MM.1S (cell line): Measurements from ENCODE around the gene ACAD11.
A peak's percentile ranks its signal among the peaks of the same experiment; 100 is the strongest.

Experiments
- DNase-seq: peaks from one replicate; pipeline ENCODE4 v3.0.0-alpha.2; 2015
- H2AFZ ChIP-seq: fragments of 300-600 bp; sonication (generic); 2 replicates; pipeline ENCODE4 v1.6.0; 2016; ENCODE audit warnings: antibody characterized with exemption, low read length
- H3F3A ChIP-seq: fragments of 300-600 bp; sonication (generic); 2 replicates; pipeline ENCODE4 v1.6.1; 2016; ENCODE audit warnings: mild to moderate bottlenecking, antibody characterized with exemption, low read length, moderate library complexity, mixed read lengths; ENCODE audit not compliant: insufficient read depth
- H3K27ac ChIP-seq: fragments of 300-600 bp; sonication (generic); 2 replicates; pipeline ENCODE4 v1.5.1; 2016; ENCODE audit warnings: mild to moderate bottlenecking, low read length
- H3K27me3 ChIP-seq: fragments of 300-600 bp; sonication (generic); replicated peaks from 2 replicates; pipeline ENCODE4 v1.6.0; 2016; ENCODE audit warnings: low read length; ENCODE audit not compliant: insufficient read depth
- H3K36me3 ChIP-seq: fragments of 300-600 bp; sonication (generic); replicated peaks from 2 replicates; pipeline ENCODE4 v1.6.1; 2016; ENCODE audit warnings: mild to moderate bottlenecking, low read length, mixed read lengths; ENCODE audit not compliant: insufficient read depth
- H3K4me1 ChIP-seq: fragments of 300-600 bp; sonication (generic); 2 replicates; pipeline ENCODE4 v1.6.1; 2016; ENCODE audit warnings: low read length, mixed read lengths
- H3K4me2 ChIP-seq: fragments of 300-600 bp; sonication (generic); 2 replicates; pipeline ENCODE4 v1.6.0; 2016; ENCODE audit warnings: low read depth, low read length
- H3K4me3 ChIP-seq: fragments of 300-600 bp; sonication (generic); 2 replicates; pipeline ENCODE4 v1.5.1; 2016; ENCODE audit warnings: low read length, mixed read lengths
- H3K79me2 ChIP-seq: fragments of 300-600 bp; sonication (generic); 2 replicates; pipeline ENCODE4 v1.6.1; 2016; ENCODE audit warnings: mixed run types, low read length, mixed read lengths
- H3K9ac ChIP-seq: fragments of 300-600 bp; sonication (generic); 2 replicates; pipeline ENCODE4 v1.6.1; 2016; ENCODE audit warnings: low read length, mixed read lengths
- H3K9me2 ChIP-seq: fragments of 300-600 bp; sonication (generic); replicated peaks from 2 replicates; pipeline ENCODE4 v1.6.1; 2016; ENCODE audit warnings: mild to moderate bottlenecking, low read length, mixed read lengths; ENCODE audit not compliant: insufficient read depth
- H3K9me3 ChIP-seq: fragments of 300-600 bp; sonication (generic); replicated peaks from 2 replicates; pipeline ENCODE4 v1.6.1; 2016; ENCODE audit warnings: mild to moderate bottlenecking, low read length, mixed read lengths; ENCODE audit not compliant: insufficient read depth
- H4K20me1 ChIP-seq: fragments of 300-600 bp; sonication (generic); 2 replicates; pipeline ENCODE4 v1.6.1; 2016; ENCODE audit warnings: mild to moderate bottlenecking, low read length, moderate library complexity, mixed read lengths; ENCODE audit not compliant: insufficient read depth
- EZH2 ChIP-seq: fragments of 300-600 bp; sonication (generic); optimal IDR thresholded peaks from 2 replicates; pipeline ENCODE3; 2017; ENCODE audit warnings: low read depth, mild to moderate bottlenecking, antibody characterized with exemption, low read length, mixed read lengths
- EZH2phosphoT487 ChIP-seq: fragments of 300-600 bp; sonication (generic); IDR thresholded peaks from 2 replicates; pipeline ENCODE4 v1.6.1; 2018; ENCODE audit warnings: antibody characterized with exemption, low read length
- TF ChIP-seq, protein P1 (sequence below): fragments of 300-600 bp; sonication (generic); IDR thresholded peaks from 2 replicates; pipeline ENCODE4 v1.5.1; 2016; ENCODE audit warnings: antibody characterized with exemption, low read length, mixed read lengths

The ACAD11 gene

DNA sequence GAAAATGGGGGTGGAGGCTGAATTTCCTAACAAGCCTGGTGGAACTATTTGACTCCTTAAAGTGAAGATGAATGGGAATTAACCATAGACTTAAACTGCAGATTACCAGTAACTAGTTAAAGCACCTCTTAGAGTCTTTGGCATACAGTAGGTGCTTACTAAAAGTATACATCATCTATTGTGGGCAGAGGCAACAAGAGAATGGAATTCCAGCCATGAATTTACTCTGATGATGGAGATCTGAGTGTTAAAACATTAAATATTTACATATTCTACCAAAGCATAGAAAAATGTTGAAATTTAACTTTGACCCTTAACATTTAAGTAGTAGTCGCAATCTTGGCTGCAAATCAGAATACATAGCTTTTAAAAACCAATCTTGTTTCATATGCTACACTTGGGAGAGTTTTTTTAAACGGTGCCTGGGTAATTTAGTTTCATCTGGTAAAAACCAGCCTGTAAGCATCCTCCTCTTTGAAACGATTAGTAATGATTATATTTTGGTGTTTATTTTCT is 5.7 kb upstream of the ACAD11 start:
- Histone ChIP-seq H2AFZ (no peak overlapping the region), H3K79me2 (peaks cover 80% of the 10 kb centered on the region), H3K9me3 (no peaks in the 10 kb centered on the region), H3K36me3 (peaks cover 3% of the 10 kb centered on the region; the same call in 1 of the 2 replicates), H3K9ac (no peak overlapping the region), H3F3A (no peaks in the 10 kb centered on the region), H4K20me1 (no peaks in the 10 kb centered on the region), H3K4me3 (no peak overlapping the region), H3K27me3 (no peaks in the 10 kb centered on the region), H3K9me2 (no peaks in the 10 kb centered on the region), H3K27ac (no peak overlapping the region), H3K4me2 (no peak overlapping the region), H3K4me1 (no peaks in the 10 kb centered on the region)
- DNase-seq, result no peak
- TF ChIP-seq EZH2 (no peak), EZH2phosphoT487 (no peak)
- TF ChIP-seq, protein P1, sequence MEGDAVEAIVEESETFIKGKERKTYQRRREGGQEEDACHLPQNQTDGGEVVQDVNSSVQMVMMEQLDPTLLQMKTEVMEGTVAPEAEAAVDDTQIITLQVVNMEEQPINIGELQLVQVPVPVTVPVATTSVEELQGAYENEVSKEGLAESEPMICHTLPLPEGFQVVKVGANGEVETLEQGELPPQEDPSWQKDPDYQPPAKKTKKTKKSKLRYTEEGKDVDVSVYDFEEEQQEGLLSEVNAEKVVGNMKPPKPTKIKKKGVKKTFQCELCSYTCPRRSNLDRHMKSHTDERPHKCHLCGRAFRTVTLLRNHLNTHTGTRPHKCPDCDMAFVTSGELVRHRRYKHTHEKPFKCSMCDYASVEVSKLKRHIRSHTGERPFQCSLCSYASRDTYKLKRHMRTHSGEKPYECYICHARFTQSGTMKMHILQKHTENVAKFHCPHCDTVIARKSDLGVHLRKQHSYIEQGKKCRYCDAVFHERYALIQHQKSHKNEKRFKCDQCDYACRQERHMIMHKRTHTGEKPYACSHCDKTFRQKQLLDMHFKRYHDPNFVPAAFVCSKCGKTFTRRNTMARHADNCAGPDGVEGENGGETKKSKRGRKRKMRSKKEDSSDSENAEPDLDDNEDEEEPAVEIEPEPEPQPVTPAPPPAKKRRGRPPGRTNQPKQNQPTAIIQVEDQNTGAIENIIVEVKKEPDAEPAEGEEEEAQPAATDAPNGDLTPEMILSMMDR, result no peak

DNA sequence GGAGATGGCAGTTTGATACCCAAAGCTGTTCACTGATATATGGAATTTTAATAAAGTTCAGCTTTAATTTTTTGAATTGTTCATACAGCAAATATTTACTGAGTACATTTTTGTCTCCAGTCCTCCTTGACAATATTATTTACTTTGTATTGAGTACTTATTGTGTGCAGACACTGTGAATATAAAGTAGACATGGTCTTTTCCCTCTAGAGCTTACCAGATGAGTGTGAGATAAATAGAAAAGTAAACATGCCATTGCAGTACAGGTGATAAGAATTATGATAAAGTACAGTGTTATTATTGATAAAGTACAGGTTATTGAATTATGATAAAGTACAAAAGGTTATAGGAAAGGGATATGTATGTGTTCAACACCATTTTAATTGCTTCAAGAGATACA is 2.6 kb upstream of the ACAD11 start:
- Histone ChIP-seq H3K36me3 (0 out of 2 replicates have a peak, but pooled peaks cover 3% of the 10 kb centered on the region), H3K79me2 (peaks cover 75% of the 10 kb centered on the region), H3K27ac (no peak overlapping the region), H4K20me1 (no peaks in the 10 kb centered on the region), H3F3A (0 out of 2 replicates have a peak, but pooled peaks cover 2% of the 10 kb centered on the region), H3K27me3 (no peaks in the 10 kb centered on the region), H3K4me3 (no peak overlapping the region), H3K4me1 (peaks cover 6% of the 10 kb centered on the region; the same call in 1 of the 2 replicates), H3K9me2 (no peaks in the 10 kb centered on the region), H2AFZ (no peak overlapping the region), H3K9ac (no peak overlapping the region), H3K4me2 (peak overlapping the region; percentile 76), H3K9me3 (no peaks in the 10 kb centered on the region)
- DNase-seq, result no peak
- TF ChIP-seq EZH2 (no peak), EZH2phosphoT487 (no peak)
- TF ChIP-seq, protein P1, result no peak

DNA sequence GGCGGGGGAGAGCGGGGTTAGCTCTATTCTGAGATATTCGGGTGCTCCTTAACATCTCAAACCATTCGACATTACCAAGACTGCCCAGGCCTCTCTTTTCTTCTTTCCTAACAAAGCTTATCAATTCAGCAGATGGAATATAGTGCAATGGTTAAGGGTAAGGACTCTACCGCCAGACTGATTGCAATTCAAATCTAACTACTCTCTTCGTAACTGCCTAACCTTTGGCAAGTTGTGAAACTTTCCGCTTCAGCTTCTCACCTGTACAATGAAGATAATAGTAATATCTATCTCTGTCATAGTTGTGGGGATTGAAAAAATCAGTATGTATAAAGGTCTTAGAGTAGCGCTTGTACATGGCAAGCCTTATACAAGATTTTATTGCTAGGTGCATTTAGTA is 1.5 kb upstream of the ACAD11 start:
- no peaks in the 10 kb centered on the region for H3K9me2 ChIP-seq
- DNase-seq, result peak; percentile 30
- peak overlapping the region; percentile 92 for H2AFZ ChIP-seq
- peaks cover 66% of the 10 kb centered on the region for H3K79me2 ChIP-seq
- no peaks in the 10 kb centered on the region for H3K27me3 ChIP-seq
- TF ChIP-seq EZH2phosphoT487 (no peak), EZH2 (no peak)
- TF ChIP-seq, protein P1, result no peak
- H3K4me2 ChIP-seq, result peak overlapping the region; percentile 76
- H3K9me3 ChIP-seq, result no peaks in the 10 kb centered on the region
- H3F3A ChIP-seq, result 0 out of 2 replicates have a peak, but pooled peaks cover 2% of the 10 kb centered on the region
- no peaks in the 10 kb centered on the region for H4K20me1 ChIP-seq
- peaks cover 6% of the 10 kb centered on the region; the same call in 1 of the 2 replicates for H3K4me1 ChIP-seq
- no peaks in the 10 kb centered on the region for H3K36me3 ChIP-seq
- no peak overlapping the region for H3K27ac ChIP-seq
- peak overlapping the region; percentile 91 for H3K4me3 ChIP-seq
- H3K9ac ChIP-seq, result peak overlapping the region; percentile 93
